ENCODE results near the gene B4GALT5.
A peak's percentile ranks its signal among the peaks of the same experiment; 100 is the strongest.

Gene B4GALT5

DNA sequence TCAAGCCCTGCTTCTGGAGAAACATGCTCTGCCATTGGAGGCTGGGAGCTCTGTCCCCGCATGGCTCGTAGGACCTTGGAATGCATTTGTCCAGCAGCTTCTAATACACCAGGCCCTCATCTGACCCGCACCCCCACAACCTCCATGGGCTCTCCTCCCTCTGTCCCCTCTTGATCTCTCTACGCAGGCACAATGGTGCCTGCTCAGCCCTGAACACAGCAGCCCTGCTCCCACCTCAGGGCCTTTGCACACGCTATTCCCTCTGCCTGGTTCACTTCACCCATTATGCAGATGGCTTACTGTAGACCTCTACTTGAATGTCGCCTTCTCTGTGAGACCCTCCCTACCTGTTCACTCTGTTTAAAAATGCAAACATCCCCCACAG is 118.8 kb downstream of the B4GALT5 start:
- TF ChIP-seq, protein P1, sequence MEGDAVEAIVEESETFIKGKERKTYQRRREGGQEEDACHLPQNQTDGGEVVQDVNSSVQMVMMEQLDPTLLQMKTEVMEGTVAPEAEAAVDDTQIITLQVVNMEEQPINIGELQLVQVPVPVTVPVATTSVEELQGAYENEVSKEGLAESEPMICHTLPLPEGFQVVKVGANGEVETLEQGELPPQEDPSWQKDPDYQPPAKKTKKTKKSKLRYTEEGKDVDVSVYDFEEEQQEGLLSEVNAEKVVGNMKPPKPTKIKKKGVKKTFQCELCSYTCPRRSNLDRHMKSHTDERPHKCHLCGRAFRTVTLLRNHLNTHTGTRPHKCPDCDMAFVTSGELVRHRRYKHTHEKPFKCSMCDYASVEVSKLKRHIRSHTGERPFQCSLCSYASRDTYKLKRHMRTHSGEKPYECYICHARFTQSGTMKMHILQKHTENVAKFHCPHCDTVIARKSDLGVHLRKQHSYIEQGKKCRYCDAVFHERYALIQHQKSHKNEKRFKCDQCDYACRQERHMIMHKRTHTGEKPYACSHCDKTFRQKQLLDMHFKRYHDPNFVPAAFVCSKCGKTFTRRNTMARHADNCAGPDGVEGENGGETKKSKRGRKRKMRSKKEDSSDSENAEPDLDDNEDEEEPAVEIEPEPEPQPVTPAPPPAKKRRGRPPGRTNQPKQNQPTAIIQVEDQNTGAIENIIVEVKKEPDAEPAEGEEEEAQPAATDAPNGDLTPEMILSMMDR (IDR thresholded peaks at IDR 0.05; ENCODE audit: low read length, missing control alignments): no peak
- no peak overlapping the region for H3K4me3 ChIP-seq (replicated peaks; ENCODE audit: low read depth, low read length)
- no peak for DNase-seq (ENCODE audit: low read depth)

DNA sequence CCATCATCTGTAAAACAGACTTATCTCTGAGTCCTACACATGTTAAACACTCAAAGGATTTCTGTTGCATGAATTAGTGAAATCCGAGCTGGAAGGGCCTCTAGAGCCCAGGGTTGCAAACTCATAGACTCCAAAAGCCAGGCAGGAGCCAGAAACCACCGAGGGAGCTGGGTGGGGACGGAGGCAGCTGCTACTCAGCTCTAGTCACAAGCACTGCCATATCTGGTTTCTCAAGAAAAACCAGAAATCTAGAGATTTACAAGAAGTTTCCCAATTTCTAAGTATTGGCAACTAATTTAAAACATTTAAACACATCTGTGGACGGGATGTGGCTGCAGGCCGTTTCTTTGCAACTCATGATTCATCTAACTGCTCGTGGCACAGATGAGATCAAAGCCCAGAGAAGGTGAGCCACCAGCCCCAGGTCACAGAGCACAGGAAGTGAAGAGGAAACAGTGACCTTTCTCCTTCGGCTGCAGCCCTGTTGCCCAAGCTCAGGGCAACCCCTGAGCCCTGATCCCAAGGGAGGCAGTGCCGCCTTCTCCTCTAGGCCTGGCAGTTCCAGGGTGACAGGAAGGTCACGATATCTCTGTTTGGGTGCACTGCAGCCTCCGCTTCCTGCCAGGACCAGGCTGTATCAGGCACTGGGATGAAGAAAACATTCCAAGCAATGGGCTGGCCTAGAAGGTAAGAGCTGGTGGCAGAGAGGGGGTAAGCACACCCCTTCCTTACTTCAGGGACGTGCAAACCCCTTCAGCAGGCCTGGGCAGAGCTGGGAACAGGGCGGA is 119.3 kb downstream of the B4GALT5 start:
- DNase-seq (ENCODE audit: low read depth): peak; percentile 66
- TF ChIP-seq, protein P1 (IDR thresholded peaks at IDR 0.05; ENCODE audit: low read length, missing control alignments): no peak
- H3K4me3 ChIP-seq (replicated peaks; ENCODE audit: low read depth, low read length): no peak overlapping the region

DNA sequence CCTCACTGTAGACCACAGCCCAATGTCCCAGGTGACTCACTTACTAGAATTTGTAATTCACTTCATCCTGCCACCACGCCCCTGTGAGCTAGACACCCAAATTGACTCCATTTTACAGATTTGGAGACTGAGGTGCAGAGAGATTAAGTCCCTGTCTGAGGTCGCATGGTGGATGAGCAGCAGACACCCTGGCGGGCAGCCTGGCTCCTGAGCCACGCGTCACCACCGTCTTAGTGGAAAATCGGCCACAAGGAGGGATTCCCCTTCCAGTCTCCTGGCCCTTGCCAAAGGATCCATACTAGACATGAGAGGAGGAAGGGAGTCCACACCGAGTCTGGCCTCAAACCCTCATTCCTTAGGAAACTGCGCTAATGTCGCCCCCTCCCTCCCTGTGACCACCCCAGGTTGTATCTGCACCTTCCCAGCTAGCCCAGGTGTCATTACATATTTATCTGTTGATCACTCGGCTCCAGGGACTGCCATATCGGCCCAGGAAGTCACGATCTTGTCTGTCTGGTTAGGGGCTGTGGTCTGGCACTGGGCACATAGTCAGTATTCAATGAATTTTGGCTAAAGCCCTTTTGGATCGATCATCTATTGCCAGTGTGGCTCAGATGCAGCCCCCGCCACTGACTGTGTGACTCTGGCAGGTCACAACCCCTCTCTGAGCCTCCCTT is 120.1 kb downstream of the B4GALT5 start:
- no peak for DNase-seq (ENCODE audit: low read depth)
- TF ChIP-seq, protein P1 (IDR thresholded peaks at IDR 0.05; ENCODE audit: low read length, missing control alignments): no peak
- no peak overlapping the region for H3K4me3 ChIP-seq (replicated peaks; ENCODE audit: low read depth, low read length)

DNA sequence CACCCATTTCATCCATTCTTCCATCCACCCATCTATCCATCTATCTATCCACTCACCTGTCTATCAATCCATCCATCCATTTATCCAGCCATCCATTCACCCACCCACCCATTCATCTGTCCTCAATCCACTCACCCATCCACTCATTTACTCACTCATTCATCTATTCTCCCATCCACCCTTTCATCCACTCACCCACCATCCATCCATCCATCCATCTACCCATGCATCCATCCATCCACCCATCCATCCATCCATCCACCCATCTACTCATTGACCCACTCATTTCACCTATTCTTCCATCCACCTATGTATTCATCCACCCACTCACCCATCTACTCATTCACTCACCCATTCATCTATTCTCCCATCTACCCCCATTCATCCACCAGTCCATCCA is 121.6 kb downstream of the B4GALT5 start:
- no peak overlapping the region for H3K4me3 ChIP-seq (replicated peaks; ENCODE audit: low read depth, low read length)
- TF ChIP-seq, protein P1 (IDR thresholded peaks at IDR 0.05; ENCODE audit: low read length, missing control alignments): no peak
- no peak for DNase-seq (ENCODE audit: low read depth)

DNA sequence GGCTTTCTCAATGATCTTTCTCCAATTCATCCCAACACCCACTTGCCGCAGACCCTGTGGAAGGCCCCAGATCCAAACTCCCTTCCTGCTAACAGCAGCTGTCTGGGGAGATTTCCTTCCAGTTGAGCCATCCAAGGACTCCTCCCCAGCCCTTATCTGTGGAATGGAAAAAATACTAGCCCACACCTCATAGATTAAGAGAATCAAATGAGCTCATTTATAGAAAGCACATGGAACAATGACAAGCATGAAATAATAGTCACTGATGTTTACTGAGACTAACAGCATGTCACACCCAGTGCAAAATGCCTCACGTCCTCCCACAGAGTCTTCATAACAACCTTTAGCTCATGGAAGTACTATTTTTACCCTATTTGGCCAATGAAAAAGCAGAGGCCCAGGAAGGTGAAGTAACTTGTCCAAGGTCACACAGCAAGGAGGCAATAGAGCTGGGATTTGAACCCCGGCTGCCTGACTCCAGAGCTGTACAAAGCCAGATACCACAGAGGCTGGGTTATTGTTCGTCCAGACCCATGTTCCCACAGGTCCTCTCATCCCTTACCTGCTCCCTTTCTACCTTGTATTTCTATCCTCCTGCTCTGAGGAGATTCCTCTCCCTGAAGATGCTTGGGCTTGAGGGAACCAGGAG is 122.3 kb downstream of the B4GALT5 start:
- TF ChIP-seq, protein P1 (IDR thresholded peaks at IDR 0.05; ENCODE audit: low read length, missing control alignments): no peak
- peak; percentile 90 for DNase-seq (ENCODE audit: low read depth)
- no peak overlapping the region for H3K4me3 ChIP-seq (replicated peaks; ENCODE audit: low read depth, low read length)

DNA sequence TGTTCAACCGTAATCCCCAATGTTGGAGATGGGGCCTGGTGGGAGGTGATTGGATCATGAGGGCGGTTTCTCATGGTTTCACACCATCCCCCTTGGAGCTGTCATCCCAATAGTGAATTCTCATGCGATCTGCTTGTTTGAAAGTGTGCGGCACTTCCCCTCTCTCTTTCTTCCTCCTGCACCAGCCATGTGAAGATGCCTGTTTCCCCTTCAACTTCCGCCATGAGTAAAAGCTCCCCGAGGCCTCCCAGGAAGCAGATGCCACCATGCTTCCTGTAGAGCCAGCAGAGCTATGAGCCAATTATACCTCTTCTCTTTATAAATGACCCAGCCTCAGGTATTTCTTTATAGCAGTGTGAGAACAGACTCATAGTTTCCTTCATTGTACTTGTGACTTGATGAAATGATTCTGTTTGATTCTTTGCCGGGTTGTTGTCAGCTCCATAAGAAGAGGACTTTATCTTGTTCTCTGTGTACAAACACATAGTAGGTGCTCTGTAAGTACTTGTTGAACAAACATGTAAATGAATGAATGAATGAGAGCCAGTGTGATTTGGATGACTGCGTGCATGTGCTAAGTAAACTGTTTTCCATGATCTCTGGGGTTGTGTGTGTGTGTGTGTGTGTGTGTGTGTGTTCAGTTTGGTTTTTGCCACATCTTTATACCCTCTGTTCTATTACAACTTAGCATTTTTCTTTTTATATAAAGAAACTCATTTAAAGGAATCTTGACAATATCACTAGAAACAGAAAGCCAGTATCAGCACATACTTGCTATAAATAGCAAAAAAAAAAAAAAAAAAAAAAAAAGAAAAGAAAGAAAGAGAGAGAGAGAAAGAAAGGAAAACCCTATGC is 123.3 kb downstream of the B4GALT5 start:
- DNase-seq (ENCODE audit: low read depth): peak; percentile 35
- TF ChIP-seq, protein P1 (IDR thresholded peaks at IDR 0.05; ENCODE audit: low read length, missing control alignments): no peak
- no peak overlapping the region for H3K4me3 ChIP-seq (replicated peaks; ENCODE audit: low read depth, low read length)
